Keratinocyte (primary cell): ENCODE data around the gene PYY. TPM values are rescaled to one million over a fixed set of nuclear protein-coding genes. Genes with fewer than 3 reads are reported as not detected.

Experiments
- DNase-seq: peaks from one replicate; pipeline ENCODE4 v3.0.0-alpha.2; 2011; ENCODE audit warnings: low read depth, missing footprints, low spot score
- FAIRE-seq: peaks from 2 replicates; lab custom pipeline; 2011; peaks lifted over from hg19 to GRCh38; lab: Jason Lieb, UNC
- H2AFZ ChIP-seq: 2 replicates; pipeline ENCODE4 v1.6.0; 2012; ENCODE audit warnings: low read length, control low read depth, inconsistent platforms; ENCODE audit not compliant: control insufficient read depth
- H3K27ac ChIP-seq: 2 replicates; pipeline ENCODE4 v1.5.1; 2011; ENCODE audit warnings: low read length; ENCODE audit not compliant: control insufficient read depth, insufficient read depth
- H3K27me3 ChIP-seq: 3 replicates; pipeline ENCODE4 v1.6.0; 2011; ENCODE audit warnings: low read length; ENCODE audit not compliant: control insufficient read depth, insufficient read depth; ENCODE audit errors: extremely low read depth
- H3K36me3 ChIP-seq, 2 experiments: 2 replicates in 1 of 2; 3 replicates in 1 of 2; pipeline ENCODE4 v1.5.1; 2011; ENCODE audit warnings: low read length in 2 of 2, mild to moderate bottlenecking in 1 of 2; ENCODE audit not compliant: control insufficient read depth in 2 of 2, insufficient read depth in 2 of 2; ENCODE audit errors: extremely low read depth in 1 of 2
- H3K4me1 ChIP-seq: 3 replicates; pipeline ENCODE4 v1.5.1; 2011; ENCODE audit warnings: low read length; ENCODE audit not compliant: control insufficient read depth, insufficient read depth; ENCODE audit errors: extremely low read depth
- H3K4me2 ChIP-seq: 3 replicates; pipeline ENCODE4 v1.6.0; 2011; ENCODE audit warnings: low read depth, low read length; ENCODE audit not compliant: control insufficient read depth, insufficient read depth; ENCODE audit errors: extremely low read depth
- H3K4me3 ChIP-seq, 3 experiments: fragments of 200-600 bp in 1 of 3; sonication (generic) in 1 of 3; 2 replicates in 2 of 3; 3 replicates in 1 of 3; pipeline ENCODE4 v1.5.1; 2011 to 2016; ENCODE audit warnings: low read length in 3 of 3, mild to moderate bottlenecking in 3 of 3, control low read depth in 2 of 3, inconsistent platforms in 1 of 3, low read depth in 1 of 3, mixed read lengths in 1 of 3, mixed run types in 1 of 3, moderate library complexity in 1 of 3; ENCODE audit not compliant: control insufficient read depth in 2 of 3, insufficient read depth in 2 of 3; ENCODE audit errors: extremely low read depth in 1 of 3
- H3K79me2 ChIP-seq: 2 replicates; pipeline ENCODE4 v1.6.0; 2012; ENCODE audit warnings: low read length; ENCODE audit not compliant: control insufficient read depth, insufficient read depth
- H3K9ac ChIP-seq: 3 replicates; pipeline ENCODE4 v1.6.0; 2011; ENCODE audit warnings: low read length; ENCODE audit not compliant: control insufficient read depth, insufficient read depth; ENCODE audit errors: extremely low read depth
- H3K9me1 ChIP-seq: 3 replicates; pipeline ENCODE4 v1.6.0; 2011; ENCODE audit warnings: low read length; ENCODE audit not compliant: control insufficient read depth, insufficient read depth; ENCODE audit errors: extremely low read depth
- H3K9me3 ChIP-seq: 2 replicates; pipeline ENCODE4 v1.5.1; 2012; ENCODE audit warnings: low read depth, low read length; ENCODE audit not compliant: control insufficient read depth
- H4K20me1 ChIP-seq: 3 replicates; pipeline ENCODE4 v1.6.0; 2011; ENCODE audit warnings: low read length; ENCODE audit not compliant: control insufficient read depth, insufficient read depth; ENCODE audit errors: extremely low read depth
- CTCF ChIP-seq, 3 experiments: IDR thresholded peaks in 1 of 3; conservative IDR thresholded peaks in 1 of 3; optimal IDR thresholded peaks in 1 of 3; 2 replicates in 2 of 3; 3 replicates in 1 of 3; pipeline versions ENCODE3 to v1.5.1; 2011; ENCODE audit warnings: low read length in 3 of 3, mild to moderate bottlenecking in 3 of 3, moderate library complexity in 2 of 3, control low read depth in 1 of 3, inconsistent platforms in 1 of 3; ENCODE audit not compliant: insufficient read depth in 2 of 3; ENCODE audit errors: extremely low read depth in 1 of 3
- EZH2 ChIP-seq: IDR thresholded peaks from one replicate; pipeline ENCODE4 v1.6.1; 2012; ENCODE audit warnings: inconsistent platforms, mild to moderate bottlenecking, low read length, moderate library complexity
- dilution Hi-C: fragments of 300-500 bp; cut with MboI; formaldehyde crosslinking; loops from one replicate; pipeline ENCODE4 v1.7.0; 2020; ENCODE audit warnings: low sequenced_read_pairs; ENCODE audit not compliant: extremely low pct_ligation_motif_present
- polyA plus RNA-seq, 5 experiments: library from polyadenylated mRNA; depleted of rRNA in 3 of 5; stranded (reverse) in 3 of 5; stranded (forward) in 1 of 5; unstranded in 1 of 5; fragments of >200 nt; gene quantifications; 1 replicate in 1 of 5; 2 replicates in 3 of 5; 3 replicates in 1 of 5; pipeline versions ENCODE4 v1.2.1 to v1.2.3, GENCODE V29; 2011 to 2012; ENCODE audit warnings: missing spikeins in 2 of 5, low read depth in 1 of 5, low replicate concordance in 1 of 5

PYY gene
- polyA plus RNA-seq, 1 donor (not counting 4 experiments of a cell fraction or from before 2014, with no cell fraction given) = not detected

DNA sequence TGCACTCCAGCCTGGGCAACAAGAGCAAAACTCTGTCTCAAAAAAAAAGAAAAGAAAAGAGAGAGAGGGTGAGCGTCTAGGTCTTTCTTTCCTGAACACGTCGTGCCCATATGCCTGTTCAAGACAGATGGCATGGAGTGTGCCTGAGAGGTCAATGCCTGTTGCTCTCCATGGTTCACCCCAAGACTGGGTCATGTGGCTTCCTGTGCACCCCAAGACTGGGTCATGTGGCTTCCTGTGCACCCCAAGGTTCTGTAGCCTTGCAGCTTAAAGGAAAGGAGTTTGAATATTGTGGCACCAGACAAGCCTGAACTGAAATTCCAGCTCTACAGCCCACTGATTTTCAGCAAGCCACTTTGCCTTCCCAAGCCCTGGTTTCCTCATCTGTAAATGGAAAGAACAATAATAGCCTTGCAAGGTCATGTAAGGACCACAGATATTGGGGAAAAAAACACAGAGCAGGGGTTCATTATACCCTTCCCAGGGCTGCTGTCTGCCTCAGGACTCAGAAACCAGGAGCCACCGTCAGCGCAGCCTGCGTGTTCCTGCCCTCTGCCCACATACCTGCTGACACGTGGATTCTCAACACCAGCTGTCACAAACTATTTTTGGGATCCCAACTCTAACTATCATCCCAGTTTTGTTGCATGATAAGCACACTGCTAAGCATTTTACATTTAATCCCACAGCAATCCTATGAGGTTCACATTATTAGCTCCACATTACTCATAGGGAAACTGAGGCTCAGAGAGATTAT is 32.7 kb upstream of the PYY start:
- Histone ChIP-seq H3K4me2 (no peak overlapping the region), H3K4me1 (no peaks in the 10 kb centered on the region), H2AFZ (no peak overlapping the region), H3K9me3 (no peaks in the 10 kb centered on the region), H4K20me1 (no peaks in the 10 kb centered on the region), H3K9me1 (no peaks in the 10 kb centered on the region), H3K27ac (no peak overlapping the region), H3K27me3 (peaks cover 39% of the 10 kb centered on the region), H3K9ac (no peak overlapping the region), H3K79me2 (no peaks in the 10 kb centered on the region), H3K36me3 (no peaks in the 10 kb centered on the region), H3K4me3 (no peak overlapping the region)
- DNase-seq = no peak
- no peak for FAIRE-seq
- dilution Hi-C loops = no loop called here
- TF ChIP-seq EZH2 (no peak), CTCF (optimal IDR thresholded peaks at IDR 0.05 in 1 of 3, IDR thresholded peaks at IDR 0.05 in 1 of 3, conservative IDR thresholded peaks at IDR 0.05 in 1 of 3; ENCODE audit: extremely low read depth in 1 of 3, insufficient read depth in 2 of 3, low read length in 3 of 3) (no peak)

DNA sequence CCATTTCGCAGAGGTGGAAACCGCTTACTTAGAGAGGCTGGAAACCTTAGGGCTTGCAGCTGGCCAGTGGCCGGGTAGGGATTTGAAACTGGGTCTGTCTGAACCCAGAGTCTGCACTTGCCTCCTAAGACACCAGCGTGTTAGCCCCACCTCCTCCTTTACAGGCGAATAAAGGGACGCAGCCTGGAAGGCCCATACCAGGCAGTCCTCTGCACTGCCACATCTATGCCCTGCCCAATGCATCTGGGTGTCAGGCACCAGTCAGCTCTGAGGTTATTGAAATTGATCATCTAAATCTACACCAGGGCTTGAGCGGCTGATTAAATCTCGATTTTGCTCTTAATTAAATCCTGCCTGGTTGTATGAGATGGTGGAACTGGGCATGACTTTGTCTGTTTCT is 30.8 kb upstream of the PYY start:
- H3K9me3 ChIP-seq = no peaks in the 10 kb centered on the region
- no peak for TF ChIP-seq EZH2
- TF ChIP-seq CTCF (optimal IDR thresholded peaks at IDR 0.05 in 1 of 3, IDR thresholded peaks at IDR 0.05 in 1 of 3, conservative IDR thresholded peaks at IDR 0.05 in 1 of 3; ENCODE audit: extremely low read depth in 1 of 3, insufficient read depth in 2 of 3, low read length in 3 of 3) = no peak
- no peaks in the 10 kb centered on the region for H3K4me1 ChIP-seq
- no peaks in the 10 kb centered on the region for H4K20me1 ChIP-seq
- no peak overlapping the region for H3K9ac ChIP-seq
- H3K4me2 ChIP-seq = peak overlapping the region; percentile 60
- H2AFZ ChIP-seq = no peak overlapping the region
- FAIRE-seq = no peak
- dilution Hi-C loops = no loop called here
- no peaks in the 10 kb centered on the region for H3K79me2 ChIP-seq
- peaks cover 39% of the 10 kb centered on the region for H3K27me3 ChIP-seq
- no peaks in the 10 kb centered on the region for H3K9me1 ChIP-seq
- H3K4me3 ChIP-seq = no peak overlapping the region
- no peaks in the 10 kb centered on the region for H3K36me3 ChIP-seq
- no peak overlapping the region for H3K27ac ChIP-seq
- no peak for DNase-seq
